ENCODE results near the gene DDR2. TPM values are rescaled to one million over a fixed set of nuclear protein-coding genes. Genes with fewer than 3 reads are reported as not detected.
A peak's percentile ranks its signal among the peaks of the same experiment; 100 is the strongest.

DDR2 gene
- total RNA-seq, 8 experiments from 2014 or later, result 0.96 to 75.2 (median 28.6) TPM

- in situ Hi-C loops (cut with MboI; ENCODE audit: low pct_unique_long_range_greater_than_20kb in 2 of 9, low sequenced_read_pairs in 9 of 9, unreplicated experiment in 9 of 9), result no loop called here
- WGBS, 10 experiments, result 0 to 75% (median 17%) methylated on average over 1 of the region's 1 CpG; no CpG with 5 or more reads in 2 of the 10 experiments
- Histone ChIP-seq H3K4me1 (replicated peaks in 1 of 2) (peaks cover 17 to 27% of the 10 kb centered on the region in 2 donors), H3K27ac (no peak overlapping the region), H3K4me3 (no peak overlapping the region)
- no peak for ATAC-seq (replicated peaks in 6 of 8)
Observed at GRCh38 chr1:162695687-162696086, 63.4 kb downstream of the DDR2 start.

GRCh38 chr1:162696286-162696862, 64.1 kb downstream of the DDR2 start:
- peak; percentile 95 to 99 (median 97) for ATAC-seq (replicated peaks in 6 of 8)
- Histone ChIP-seq H3K27ac (peak overlapping the region; percentile 27 to 31), H3K4me1 (replicated peaks in 1 of 2) (peaks cover 16 to 20% of the 10 kb centered on the region in 2 donors), H3K4me3 (no peak overlapping the region)
- WGBS, 10 experiments, result 0 to 21% (median 0%) methylated on average over 1 to 3 of the region's 5 CpGs; no CpG with 5 or more reads in 3 of the 10 experiments
- in situ Hi-C loops (cut with MboI; ENCODE audit: low pct_unique_long_range_greater_than_20kb in 2 of 9, low sequenced_read_pairs in 9 of 9, unreplicated experiment in 9 of 9), result no loop called here

GRCh38 chr1:162697140-162697895, 65.1 kb downstream of the DDR2 start:
- H3K4me1 ChIP-seq (replicated peaks in 1 of 2), result peaks cover 9 to 11% of the 10 kb centered on the region in 2 donors
- ATAC-seq (replicated peaks in 6 of 8), result peak in 1 of 8 experiments; percentile 7
- 63 to 99% (median 90%) methylated on average over 2 to 6 of the region's 6 CpGs for WGBS, 10 experiments
- in situ Hi-C loops (cut with MboI; ENCODE audit: low pct_unique_long_range_greater_than_20kb in 2 of 9, low sequenced_read_pairs in 9 of 9, unreplicated experiment in 9 of 9), result no loop called here
- no peak overlapping the region for H3K4me3 ChIP-seq
- no peak overlapping the region for H3K27ac ChIP-seq

- H3K27ac ChIP-seq, result no peak overlapping the region
- peaks cover 9 to 10% of the 10 kb centered on the region in 2 donors for H3K4me1 ChIP-seq (replicated peaks in 1 of 2)
- H3K4me3 ChIP-seq, result no peak overlapping the region
- in situ Hi-C loops (cut with MboI; ENCODE audit: low pct_unique_long_range_greater_than_20kb in 2 of 9, low sequenced_read_pairs in 9 of 9, unreplicated experiment in 9 of 9), result no loop called here
- ATAC-seq (replicated peaks in 6 of 8), result no peak
- 59 to 100% (median 83%) methylated on average over 1 to 3 of the region's 3 CpGs for WGBS, 10 experiments
Observed at GRCh38 chr1:162699366-162699765, 67.1 kb downstream of the DDR2 start.

- in situ Hi-C loops (cut with MboI; ENCODE audit: low pct_unique_long_range_greater_than_20kb in 2 of 9, low sequenced_read_pairs in 9 of 9, unreplicated experiment in 9 of 9), result no loop called here
- H3K4me3 ChIP-seq, result no peak overlapping the region
- no peak overlapping the region for H3K27ac ChIP-seq
- ATAC-seq (replicated peaks in 6 of 8), result no peak
- peaks cover 9 to 10% of the 10 kb centered on the region in 2 donors for H3K4me1 ChIP-seq (replicated peaks in 1 of 2)
- WGBS, 10 experiments, result 100% methylated on average over 1 of the region's 1 CpG; no CpG with 5 or more reads in 5 of the 10 experiments
Observed at GRCh38 chr1:162700131-162700530, 67.9 kb downstream of the DDR2 start.

GRCh38 chr1:162701286-162701685, 69.0 kb downstream of the DDR2 start:
- WGBS, 10 experiments, result 71 to 100% (median 89%) methylated on average over 1 of the region's 1 CpG; no CpG with 5 or more reads in 3 of the 10 experiments
- H3K27ac ChIP-seq, result no peak overlapping the region
- peaks cover 7% of the 10 kb centered on the region in 2 donors for H3K4me1 ChIP-seq (replicated peaks in 1 of 2)
- H3K4me3 ChIP-seq, result no peak overlapping the region
- in situ Hi-C loops (cut with MboI; ENCODE audit: low pct_unique_long_range_greater_than_20kb in 2 of 9, low sequenced_read_pairs in 9 of 9, unreplicated experiment in 9 of 9), result no loop called here
- no peak for ATAC-seq (replicated peaks in 6 of 8)

- Histone ChIP-seq H3K4me3 (no peak overlapping the region), H3K27ac (no peak overlapping the region), H3K4me1 (replicated peaks in 1 of 2) (no peaks in the 10 kb centered on the region)
- no peak for ATAC-seq (replicated peaks in 6 of 8)
- in situ Hi-C loops (cut with MboI; ENCODE audit: low pct_unique_long_range_greater_than_20kb in 2 of 9, low sequenced_read_pairs in 9 of 9, unreplicated experiment in 9 of 9), result no loop called here
- WGBS, 10 experiments, result 67 to 100% (median 88%) methylated on average over 1 to 2 of the region's 2 CpGs; no CpG with 5 or more reads in 1 of the 10 experiments
Observed at GRCh38 chr1:162702628-162703027, 70.4 kb downstream of the DDR2 start.

- no peak overlapping the region for H3K4me3 ChIP-seq
- no peaks in the 10 kb centered on the region for H3K4me1 ChIP-seq (replicated peaks in 1 of 2)
- ATAC-seq (replicated peaks in 6 of 8), result no peak
- no peak overlapping the region for H3K27ac ChIP-seq
- WGBS, 10 experiments, result 91 to 100% (median 96%) methylated on average over 1 to 4 of the region's 4 CpGs; no CpG with 5 or more reads in 5 of the 10 experiments
- in situ Hi-C loops (cut with MboI; ENCODE audit: low pct_unique_long_range_greater_than_20kb in 2 of 9, low sequenced_read_pairs in 9 of 9, unreplicated experiment in 9 of 9), result no loop called here
Observed at GRCh38 chr1:162703708-162704107, 71.4 kb downstream of the DDR2 start.

- in situ Hi-C loops (cut with MboI; ENCODE audit: low pct_unique_long_range_greater_than_20kb in 2 of 9, low sequenced_read_pairs in 9 of 9, unreplicated experiment in 9 of 9), result no loop called here
- no peak overlapping the region for H3K27ac ChIP-seq
- no peak for ATAC-seq (replicated peaks in 6 of 8)
- 86 to 100% (median 100%) methylated on average over 1 to 10 of the region's 11 CpGs; no CpG with 5 or more reads in 2 of the 10 experiments for WGBS, 10 experiments
- H3K4me1 ChIP-seq (replicated peaks in 1 of 2), result no peaks in the 10 kb centered on the region
- no peak overlapping the region for H3K4me3 ChIP-seq
Observed at GRCh38 chr1:162704673-162705424, 72.6 kb downstream of the DDR2 start.

GRCh38 chr1:162706003-162706402, 73.7 kb downstream of the DDR2 start:
- ATAC-seq (replicated peaks in 6 of 8), result no peak
- Histone ChIP-seq H3K4me3 (no peak overlapping the region), H3K27ac (no peak overlapping the region), H3K4me1 (replicated peaks in 1 of 2) (peaks cover 0 to 3% of the 10 kb centered on the region in 2 donors)
- in situ Hi-C loops (cut with MboI; ENCODE audit: low pct_unique_long_range_greater_than_20kb in 2 of 9, low sequenced_read_pairs in 9 of 9, unreplicated experiment in 9 of 9), result no loop called here
- WGBS, 10 experiments, result 0 to 100% (median 57%) methylated on average over 1 to 2 of the region's 2 CpGs; no CpG with 5 or more reads in 2 of the 10 experiments

- Histone ChIP-seq H3K4me1 (replicated peaks in 1 of 2) (peaks cover 0 to 3% of the 10 kb centered on the region in 2 donors), H3K27ac (no peak overlapping the region), H3K4me3 (no peak overlapping the region)
- 60 to 100% (median 88%) methylated on average over 1 to 3 of the region's 3 CpGs; no CpG with 5 or more reads in 2 of the 10 experiments for WGBS, 10 experiments
- no peak for ATAC-seq (replicated peaks in 6 of 8)
- in situ Hi-C loops (cut with MboI; ENCODE audit: low pct_unique_long_range_greater_than_20kb in 2 of 9, low sequenced_read_pairs in 9 of 9, unreplicated experiment in 9 of 9), result no loop called here
Observed at GRCh38 chr1:162706606-162707005, 74.3 kb downstream of the DDR2 start.

GRCh38 chr1:162708286-162708685, 76.0 kb downstream of the DDR2 start:
- in situ Hi-C loops (cut with MboI; ENCODE audit: low pct_unique_long_range_greater_than_20kb in 2 of 9, low sequenced_read_pairs in 9 of 9, unreplicated experiment in 9 of 9), result no loop called here
- no peak overlapping the region for H3K4me3 ChIP-seq
- 67 to 100% (median 98%) methylated on average over 1 to 3 of the region's 3 CpGs; no CpG with 5 or more reads in 4 of the 10 experiments for WGBS, 10 experiments
- peaks cover 0 to 3% of the 10 kb centered on the region in 2 donors for H3K4me1 ChIP-seq (replicated peaks in 1 of 2)
- no peak for ATAC-seq (replicated peaks in 6 of 8)
- H3K27ac ChIP-seq, result no peak overlapping the region

All from motor neuron (in vitro differentiated cells).